Fibroblast of skin of left quadriceps (primary cell): Measurements from ENCODE around the gene FBN1.

Source experiments
- DNase-seq, 2 experiments: peaks; one replicate each; pipeline ENCODE4 v3.0.0-alpha.2; 2013; ENCODE audit warnings: low read depth in 2 of 2

Gene FBN1

GRCh38 chr15:48400086-48400485, 245.4 kb downstream of the FBN1 start:
- DNase-seq, result no peak

GRCh38 chr15:48397841-48398240, 247.7 kb downstream of the FBN1 start:
- no peak for DNase-seq

- no peak for DNase-seq
Observed at GRCh38 chr15:48396020-48396419, 249.5 kb downstream of the FBN1 start.

GRCh38 chr15:48395521-48396011, 249.9 kb downstream of the FBN1 start:
- peak; percentile 67 to 69 for DNase-seq

GRCh38 chr15:48394970-48395369, 250.5 kb downstream of the FBN1 start:
- no peak for DNase-seq

GRCh38 chr15:48393645-48394506, 251.6 kb downstream of the FBN1 start:
- DNase-seq, result no peak

GRCh38 chr15:48392356-48392755, 253.2 kb downstream of the FBN1 start:
- no peak for DNase-seq

- no peak for DNase-seq
Observed at GRCh38 chr15:48391950-48392349, 253.6 kb downstream of the FBN1 start.

- DNase-seq, result no peak
Observed at GRCh38 chr15:48389691-48390143, 255.8 kb downstream of the FBN1 start.

GRCh38 chr15:48388910-48389309, 256.6 kb downstream of the FBN1 start:
- DNase-seq, result no peak

GRCh38 chr15:48388016-48388851, 257.3 kb downstream of the FBN1 start:
- DNase-seq, result no peak

GRCh38 chr15:48385031-48385830, 260.3 kb downstream of the FBN1 start:
- peak; percentile 99 for DNase-seq

GRCh38 chr15:48384616-48385015, 260.9 kb downstream of the FBN1 start:
- DNase-seq, result no peak

- DNase-seq, result no peak
Observed at GRCh38 chr15:48383031-48383430, 262.5 kb downstream of the FBN1 start.

- DNase-seq, result no peak
Observed at GRCh38 chr15:48381861-48382260, 263.6 kb downstream of the FBN1 start.

GRCh38 chr15:48380198-48380597, 265.3 kb downstream of the FBN1 start:
- DNase-seq, result no peak

- DNase-seq, result no peak
Observed at GRCh38 chr15:48375767-48376166, 269.7 kb downstream of the FBN1 start.

GRCh38 chr15:48374472-48374871, 271.0 kb downstream of the FBN1 start:
- DNase-seq, result no peak

GRCh38 chr15:48373821-48374451, 271.6 kb downstream of the FBN1 start:
- DNase-seq, result peak; percentile 75 to 79

- no peak for DNase-seq
Observed at GRCh38 chr15:48371961-48372360, 273.5 kb downstream of the FBN1 start.

- DNase-seq, result no peak
Observed at GRCh38 chr15:48371550-48371949, 274.0 kb downstream of the FBN1 start.
